Fibroblast of the conjunctiva (primary cell): ENCODE data around the gene TMEM59L.

Source experiments
- DNase-seq: peaks from one replicate; pipeline ENCODE4 v3.0.0-alpha.2; 2010; ENCODE audit warnings: low read depth

The TMEM59L gene

DNA sequence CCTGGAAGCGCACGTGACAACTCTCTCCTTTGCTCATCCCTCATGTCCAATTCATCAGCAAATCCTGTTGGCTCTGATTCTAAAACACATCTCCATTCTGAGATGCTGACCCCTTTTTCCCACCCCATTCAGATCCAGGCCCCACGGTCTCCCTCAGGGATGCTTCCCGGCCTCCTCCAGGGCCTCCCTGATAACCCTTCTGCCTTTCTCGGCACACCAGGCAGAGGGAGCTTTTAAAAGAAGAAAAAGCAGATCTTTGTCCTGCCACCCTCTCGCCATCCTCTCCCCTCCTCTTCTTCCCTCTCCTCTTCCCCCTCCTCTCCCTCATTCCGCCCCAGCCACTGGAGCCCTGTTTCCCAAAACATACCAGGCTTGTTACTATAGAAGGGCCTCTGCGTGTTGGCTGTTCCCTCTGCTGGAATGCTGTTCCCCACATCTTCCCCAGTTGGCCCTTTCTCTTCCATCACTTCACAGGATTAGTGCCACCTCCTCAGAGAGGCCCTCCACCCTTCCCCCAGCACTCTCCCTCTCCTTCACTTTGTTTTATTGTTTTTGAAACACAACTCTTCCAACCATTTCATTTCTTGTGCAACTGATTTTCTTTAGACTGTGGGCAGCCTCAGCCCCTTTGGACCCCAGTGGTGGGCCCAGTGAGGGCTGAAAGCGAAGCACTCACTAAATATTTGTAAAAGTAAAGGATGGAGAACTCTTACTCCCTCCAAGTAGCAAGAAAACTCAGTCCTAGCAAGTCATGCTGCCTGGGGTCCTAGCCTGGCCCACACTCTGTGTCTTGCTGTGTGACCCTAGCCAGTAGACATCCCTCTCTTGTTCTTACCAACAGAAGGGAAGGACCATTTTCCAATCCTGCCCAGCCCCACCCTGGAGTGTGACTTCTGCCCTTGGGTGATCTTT lies 3.6 kb upstream of the TMEM59L start:
- no peak for DNase-seq

DNA sequence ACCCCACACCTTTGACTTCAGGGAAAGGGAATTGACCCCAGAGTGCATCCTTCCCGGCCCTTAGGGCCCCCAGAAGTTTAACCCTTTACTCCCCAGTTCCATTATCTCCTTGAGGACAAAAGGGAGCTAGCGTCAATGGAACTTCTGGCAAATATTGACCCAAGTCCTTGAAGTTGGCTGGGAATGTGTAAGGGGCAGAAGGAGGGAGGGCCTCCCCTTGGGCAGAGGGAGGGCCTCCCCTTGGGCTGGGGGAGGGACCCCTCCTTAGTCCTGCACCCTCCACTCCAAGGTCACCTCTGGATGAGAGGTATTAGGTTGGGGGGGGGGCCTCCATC lies 3.0 kb upstream of the TMEM59L start:
- no peak for DNase-seq

DNA sequence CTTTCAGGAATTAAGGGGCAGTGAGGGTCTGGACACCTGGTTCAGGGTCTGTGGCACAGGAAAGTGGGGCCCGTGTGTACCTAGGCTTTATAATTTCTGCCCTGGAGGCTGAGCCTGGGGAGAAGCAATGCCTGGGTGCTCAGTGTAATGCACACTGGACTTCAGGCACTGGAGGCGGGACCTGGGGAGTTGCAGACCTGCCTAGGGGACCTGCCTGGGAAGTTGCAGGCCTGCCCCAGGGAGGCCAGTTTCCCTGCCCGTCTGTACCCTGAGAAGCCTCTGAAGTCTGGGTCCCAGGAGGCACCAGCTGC lies 2.5 kb upstream of the TMEM59L start:
- no peak for DNase-seq

DNA sequence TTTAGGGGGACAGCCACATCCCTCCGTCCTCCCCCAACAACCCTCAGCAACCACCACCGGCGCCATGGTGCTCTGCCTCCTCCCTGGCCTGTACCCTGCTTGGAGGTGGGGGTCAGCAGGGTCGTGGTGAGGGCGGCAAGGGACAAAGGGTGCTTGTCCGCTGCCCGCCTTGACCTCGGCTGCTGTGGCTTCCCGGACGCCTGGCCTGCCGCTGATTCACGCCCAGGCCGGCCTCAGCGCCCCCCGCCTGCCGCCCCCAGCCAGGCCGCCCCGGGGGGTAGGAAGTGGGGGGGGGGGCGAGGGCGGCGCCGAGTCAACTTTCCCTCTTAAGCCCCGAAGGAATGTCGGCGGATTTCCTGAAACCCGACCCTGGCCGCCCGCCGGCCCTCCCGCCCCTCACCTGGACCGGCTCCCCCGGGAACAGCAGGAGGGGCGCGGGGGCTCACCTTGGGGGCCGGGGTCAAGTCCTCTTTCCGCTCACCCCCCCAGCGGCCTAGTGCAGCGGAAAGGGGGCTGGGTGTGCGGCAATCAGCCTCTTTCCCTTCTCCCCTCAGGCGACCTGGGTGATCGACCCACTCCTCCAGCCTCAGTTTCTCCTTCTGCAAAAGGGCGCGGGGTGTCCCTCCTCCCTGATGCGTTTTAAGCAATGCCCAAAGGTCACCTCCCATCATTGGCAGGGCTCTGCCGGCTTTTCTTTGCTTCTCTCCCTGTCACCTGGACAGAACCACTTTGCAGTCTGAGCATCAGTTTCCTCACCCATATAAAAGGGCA lies 1.9 kb upstream of the TMEM59L start:
- no peak for DNase-seq

DNA sequence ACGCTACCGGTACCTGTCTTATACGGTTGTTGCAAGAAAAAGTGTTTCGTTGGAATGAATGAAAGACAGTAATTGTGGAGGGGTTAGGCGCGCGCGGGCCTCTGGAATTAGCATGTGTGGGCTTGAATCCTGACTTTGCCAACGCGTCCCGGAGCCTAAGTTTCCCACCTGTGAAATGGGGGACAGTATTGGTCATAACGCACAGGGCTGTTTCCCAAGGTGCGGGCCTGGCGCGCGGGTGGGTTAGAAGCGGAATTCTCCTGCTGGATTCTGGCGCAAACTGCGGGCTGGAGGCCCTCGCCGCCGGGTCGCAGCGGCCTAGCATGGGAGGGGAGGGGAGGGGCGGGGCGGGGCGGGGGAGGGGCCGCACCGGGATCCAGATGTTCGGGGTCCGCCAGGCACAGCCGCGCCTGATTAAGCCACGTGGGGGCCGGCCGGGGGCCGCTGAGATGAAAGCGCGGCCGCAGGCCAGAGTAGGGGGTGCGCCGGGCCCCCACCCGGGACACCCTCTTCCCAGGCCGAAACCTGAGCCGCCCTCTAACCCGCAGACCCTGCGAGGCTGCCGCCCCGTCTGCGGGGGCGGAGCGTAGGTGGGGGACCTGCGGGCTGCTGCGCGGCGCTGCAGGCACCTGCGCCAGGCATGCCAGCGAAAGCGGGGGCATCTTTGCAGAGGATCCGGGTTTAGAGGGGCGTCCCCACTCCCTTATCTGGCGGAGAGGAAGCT lies 1.2 kb upstream of the TMEM59L start:
- no peak for DNase-seq

DNA sequence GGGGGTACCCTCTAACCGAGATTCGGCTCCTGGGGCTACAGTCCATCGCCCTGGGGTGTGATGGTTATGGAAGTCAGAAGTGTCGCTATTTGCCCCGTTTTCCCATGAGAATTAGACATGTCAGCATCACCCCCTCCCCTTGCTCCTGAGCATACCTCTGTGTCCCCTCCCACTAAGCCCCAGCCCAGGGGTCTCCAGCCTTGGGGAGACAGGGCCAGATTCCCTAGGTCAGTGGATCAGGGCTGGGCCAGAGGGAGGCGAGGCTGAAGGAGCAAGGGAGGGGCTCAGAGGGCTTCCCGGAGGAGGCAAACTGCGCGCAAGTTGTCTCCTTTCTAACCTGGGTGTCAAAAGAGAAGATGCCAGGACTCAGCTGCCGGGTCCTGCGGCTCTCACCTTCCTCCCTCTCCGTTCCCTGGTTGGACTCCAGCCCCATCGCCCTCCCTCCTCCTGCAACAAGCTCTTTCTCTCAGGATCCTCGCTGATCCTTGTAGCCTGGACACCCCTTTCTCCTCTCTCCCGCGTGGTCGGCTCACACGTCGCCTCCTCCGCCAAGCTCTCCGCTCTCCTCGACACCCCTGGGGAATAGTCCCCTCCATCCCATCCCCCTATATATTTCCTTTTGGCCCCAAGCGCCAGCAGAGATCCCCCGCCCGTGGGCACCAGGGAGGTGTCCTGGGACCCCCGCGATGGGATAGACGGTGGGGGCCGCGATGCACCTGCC lies 459 bp upstream of the TMEM59L start:
- no peak for DNase-seq

DNA sequence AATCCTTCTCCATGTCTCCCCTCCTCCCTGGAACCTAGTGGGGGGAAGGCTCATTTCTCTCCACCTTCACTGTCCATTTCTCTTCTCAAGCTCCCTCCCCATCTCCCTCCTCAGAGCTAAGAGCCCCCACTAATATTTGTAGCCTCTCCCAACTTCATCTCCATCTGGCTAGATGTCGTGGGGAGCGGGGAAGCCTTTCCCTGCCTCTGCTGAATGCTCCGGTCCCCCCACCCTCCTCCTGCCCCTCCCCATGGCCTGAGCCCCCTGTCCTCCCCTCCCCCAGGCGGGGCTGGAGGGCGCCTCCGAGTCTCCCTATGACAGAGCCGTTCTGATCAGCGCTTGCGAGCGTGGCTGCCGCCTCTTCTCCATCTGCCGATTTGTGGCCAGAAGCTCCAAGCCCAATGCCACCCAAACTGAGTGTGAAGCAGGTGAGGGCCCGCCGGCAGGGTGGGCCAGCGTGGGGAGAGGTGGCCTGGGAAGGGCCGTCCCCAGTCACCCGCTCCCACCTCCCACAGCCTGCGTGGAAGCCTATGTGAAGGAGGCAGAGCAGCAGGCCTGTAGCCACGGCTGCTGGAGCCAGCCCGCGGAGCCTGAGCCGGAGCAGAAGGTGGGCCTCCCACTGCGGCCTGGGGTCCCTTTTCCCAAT lies 1.0 kb downstream of the TMEM59L start:
- DNase-seq: no peak

DNA sequence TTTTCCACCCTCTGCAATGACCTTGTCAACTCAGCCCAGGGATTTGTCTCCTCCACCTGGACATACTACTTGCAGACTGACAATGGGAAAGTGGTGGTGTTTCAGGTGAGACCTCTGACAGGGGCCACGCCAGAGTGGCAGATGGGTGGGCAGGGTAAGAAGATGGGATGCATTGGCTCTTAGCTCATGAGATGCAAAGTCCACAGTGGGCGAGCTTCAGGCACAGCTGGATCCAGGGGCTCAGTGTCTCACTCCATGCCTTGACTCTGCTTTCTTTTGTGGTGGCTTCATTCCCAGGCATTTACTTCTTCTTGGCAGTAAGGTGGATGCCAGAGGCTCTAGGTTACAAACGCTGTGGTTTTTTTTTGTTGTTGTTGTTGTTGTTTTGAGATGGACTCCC lies 3.4 kb downstream of the TMEM59L start:
- no peak for DNase-seq

DNA sequence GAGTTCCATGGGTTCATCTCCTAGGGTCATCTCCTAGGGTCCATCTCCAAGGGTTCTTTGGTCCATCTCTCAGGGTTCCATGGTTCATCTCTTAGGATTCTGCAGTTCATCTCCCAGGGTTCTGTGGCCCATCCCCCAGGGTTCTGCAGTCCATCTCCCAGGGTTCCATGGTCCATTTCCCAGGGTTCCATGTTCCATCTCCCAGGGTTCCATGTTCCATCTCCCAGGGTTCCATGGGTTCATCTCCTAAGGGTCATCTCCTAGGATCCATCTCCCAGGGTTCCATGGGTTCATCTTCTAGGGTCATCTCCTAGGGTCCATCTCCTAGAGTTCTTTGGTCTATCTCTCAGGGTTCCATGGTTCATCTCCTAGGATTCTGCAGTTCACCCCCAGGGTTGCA lies 4.9 kb downstream of the TMEM59L start:
- DNase-seq: no peak

DNA sequence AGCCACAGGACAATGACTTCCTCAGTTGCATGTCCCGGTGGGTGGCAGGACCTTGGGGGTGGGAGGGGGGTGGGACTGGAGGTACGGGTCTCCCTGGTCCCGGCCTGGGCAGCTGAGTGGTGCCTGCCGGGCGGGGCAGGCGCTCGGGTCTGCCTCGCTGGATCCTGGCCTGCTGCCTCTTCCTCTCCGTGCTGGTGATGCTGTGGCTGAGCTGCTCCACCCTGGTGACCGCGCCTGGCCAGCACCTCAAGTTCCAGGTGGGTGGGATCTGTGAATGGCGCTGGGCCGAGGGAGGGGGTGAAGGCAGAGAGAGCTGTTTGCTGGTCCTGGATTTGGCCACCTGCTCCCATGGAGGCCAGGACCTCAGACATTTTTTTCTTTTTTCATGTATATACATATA lies 5.6 kb downstream of the TMEM59L start:
- DNase-seq: no peak

DNA sequence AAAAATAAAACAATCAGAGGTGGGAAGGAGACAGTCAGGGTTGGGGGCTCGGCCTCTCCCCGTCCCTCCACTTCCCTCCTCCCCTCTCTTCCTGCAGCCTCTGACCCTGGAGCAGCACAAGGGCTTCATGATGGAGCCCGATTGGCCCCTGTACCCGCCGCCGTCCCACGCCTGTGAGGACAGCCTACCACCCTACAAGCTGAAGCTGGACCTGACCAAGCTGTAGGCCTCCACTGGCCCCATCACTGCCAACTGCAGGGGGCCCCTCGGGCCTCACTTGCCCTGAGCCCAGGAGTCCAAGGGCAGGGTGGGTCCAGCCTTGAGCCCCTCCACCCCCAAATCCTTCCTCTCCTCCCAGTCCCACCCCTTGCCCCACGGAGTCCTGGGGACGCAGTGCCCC lies 7.6 kb downstream of the TMEM59L start:
- no peak for DNase-seq

DNA sequence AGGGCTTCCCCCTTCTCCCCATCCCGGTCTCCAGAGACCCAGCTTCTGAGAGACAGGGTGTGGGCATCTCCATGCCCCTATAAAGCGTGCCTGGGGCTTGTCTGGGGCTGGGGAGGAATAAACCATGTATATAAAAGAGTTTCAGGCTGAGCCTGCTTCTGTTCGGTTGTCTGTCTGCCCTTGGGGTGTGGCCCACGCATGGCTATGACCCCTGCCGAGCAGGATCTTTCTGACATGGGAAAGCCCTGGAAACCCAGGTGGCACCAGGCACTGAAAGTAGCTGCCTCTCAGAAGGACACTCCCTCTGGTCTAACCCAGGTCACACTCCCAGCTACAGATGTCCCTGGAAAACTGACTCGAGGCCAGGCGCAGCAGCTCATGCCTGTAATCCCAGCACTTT lies 8.2 kb downstream of the TMEM59L start:
- DNase-seq: no peak

DNA sequence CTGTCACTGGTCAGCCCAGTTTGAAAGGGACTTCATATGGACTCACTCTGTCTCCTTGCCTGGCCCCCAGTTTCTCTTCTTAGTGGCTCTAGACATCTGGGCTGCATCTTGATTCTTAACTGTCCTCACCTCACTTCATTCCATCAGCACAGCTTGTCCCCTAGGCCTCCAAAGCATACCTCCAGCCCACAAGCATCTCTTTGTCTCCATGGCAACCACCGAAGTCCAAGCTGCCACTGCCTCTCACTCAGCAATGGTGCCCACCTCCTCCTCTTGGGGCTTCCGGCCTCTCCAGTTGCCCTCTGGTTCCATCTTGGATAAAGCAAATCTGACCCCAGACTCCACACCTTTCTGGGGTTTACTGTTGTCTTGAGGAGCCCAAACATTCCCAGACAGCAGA lies 14.2 kb downstream of the TMEM59L start:
- DNase-seq: no peak

DNA sequence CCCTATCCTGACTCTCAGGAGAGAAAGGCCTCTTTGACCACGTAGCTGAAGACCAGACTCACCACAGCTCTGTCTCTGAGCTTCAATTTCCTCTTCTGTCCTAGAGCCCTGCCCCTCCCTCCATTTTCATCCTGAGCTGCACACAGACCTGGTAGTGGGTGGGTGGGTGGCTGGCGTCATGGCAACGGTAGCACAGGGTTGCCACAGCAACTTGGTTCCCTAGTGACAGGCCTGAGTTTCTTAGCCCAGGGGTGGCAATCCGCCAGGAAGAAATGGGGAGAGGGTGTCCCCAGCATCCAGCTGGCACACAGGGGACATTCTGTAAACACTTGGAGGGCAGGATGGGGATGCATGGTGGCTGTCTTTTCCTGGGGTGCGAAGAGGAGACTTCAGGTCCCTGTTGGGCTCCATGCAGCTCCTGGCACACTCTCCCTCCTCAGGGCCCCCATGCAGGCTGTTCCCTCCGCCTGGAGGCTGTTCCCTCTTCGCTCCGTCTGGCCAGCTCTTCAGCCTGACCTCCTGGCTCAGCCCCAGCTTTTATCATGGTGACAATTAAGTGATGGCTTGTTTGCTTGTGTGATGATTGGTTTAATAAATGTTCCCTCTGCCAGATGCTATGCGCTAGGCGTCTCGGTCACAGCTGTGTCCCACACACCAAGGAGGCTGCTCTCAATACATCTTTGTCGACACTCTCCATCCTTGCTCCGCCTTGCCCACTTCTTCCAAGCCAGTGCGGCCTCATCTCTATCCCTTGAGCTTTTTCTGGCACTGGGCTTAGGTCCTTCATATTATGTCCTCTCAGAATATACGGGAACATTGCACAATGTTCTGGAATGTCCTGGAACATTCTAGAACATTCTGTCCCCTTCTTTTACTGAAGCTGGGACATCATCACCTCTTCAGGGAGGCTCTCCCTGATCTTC lies 16.8 kb downstream of the TMEM59L start:
- peak; percentile 50 for DNase-seq

DNA sequence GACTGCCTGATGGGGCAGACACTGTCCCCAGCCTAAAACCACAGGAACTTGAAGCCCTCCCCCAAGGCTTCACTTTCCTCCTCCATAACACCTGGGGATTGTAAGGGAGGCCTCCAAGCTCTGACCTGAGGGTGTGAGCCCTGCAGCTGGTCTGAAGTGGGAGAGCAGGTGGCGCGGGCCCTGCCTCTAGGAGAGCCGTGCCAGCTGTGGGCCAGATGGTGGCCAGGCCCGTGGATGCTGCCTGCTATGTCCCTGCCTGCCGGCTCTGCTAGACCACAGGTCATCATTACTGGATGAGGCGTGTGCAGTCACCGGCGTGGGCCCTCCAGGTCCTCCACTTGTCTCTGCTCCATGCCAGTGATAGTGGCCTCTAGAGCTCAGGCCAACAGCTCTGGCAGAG lies 20.7 kb downstream of the TMEM59L start:
- no peak for DNase-seq

DNA sequence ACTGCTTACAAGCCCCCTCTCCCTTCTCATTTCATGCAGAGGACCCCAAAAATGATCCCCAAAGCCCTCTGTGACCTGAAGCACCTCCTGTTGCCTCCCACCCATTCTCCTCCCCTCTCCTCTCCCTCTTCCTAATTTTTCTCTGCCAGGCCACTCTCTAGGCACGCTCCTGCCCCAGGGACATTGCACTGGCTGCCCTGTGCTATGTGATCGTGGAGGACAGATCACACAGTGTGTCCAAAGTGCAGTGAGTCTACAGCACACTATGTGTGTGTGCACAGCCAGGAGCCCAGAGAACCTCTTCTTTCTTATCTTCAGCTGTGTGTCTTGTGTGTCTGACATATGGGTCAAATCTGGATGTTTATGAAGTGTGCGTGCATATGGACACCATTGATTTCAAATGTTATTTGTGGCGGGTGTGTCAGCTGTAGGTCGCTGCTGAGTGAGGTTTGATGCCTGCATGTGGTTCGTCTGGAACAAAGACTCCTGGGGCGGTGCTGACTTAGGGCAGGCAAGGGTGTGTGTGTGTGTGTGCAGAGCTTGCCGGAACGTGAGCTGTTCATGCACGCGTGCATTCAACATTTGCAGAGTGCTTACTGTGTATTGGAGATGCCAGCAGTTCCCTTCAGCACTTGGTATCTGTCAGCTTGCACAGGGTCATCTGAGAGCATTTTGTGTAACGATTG lies 22.1 kb downstream of the TMEM59L start:
- DNase-seq: no peak

DNA sequence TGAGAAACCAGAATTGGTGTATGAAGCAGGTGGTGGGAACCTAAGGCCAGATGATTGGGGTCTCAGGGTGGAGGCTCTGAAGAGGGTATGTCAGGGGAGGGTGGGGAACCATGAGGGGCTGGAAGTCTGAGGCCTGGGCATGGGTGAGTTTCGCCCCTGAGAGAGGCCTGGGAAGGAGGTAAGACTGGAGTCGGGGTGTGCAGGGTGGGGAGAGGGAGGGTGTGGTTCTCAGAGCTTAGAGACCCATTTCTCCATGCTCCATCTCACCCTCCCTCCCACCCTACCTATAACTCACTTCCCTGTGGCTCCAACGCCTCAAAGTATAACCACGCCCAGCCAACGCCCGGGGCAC lies 23.1 kb downstream of the TMEM59L start:
- no peak for DNase-seq

DNA sequence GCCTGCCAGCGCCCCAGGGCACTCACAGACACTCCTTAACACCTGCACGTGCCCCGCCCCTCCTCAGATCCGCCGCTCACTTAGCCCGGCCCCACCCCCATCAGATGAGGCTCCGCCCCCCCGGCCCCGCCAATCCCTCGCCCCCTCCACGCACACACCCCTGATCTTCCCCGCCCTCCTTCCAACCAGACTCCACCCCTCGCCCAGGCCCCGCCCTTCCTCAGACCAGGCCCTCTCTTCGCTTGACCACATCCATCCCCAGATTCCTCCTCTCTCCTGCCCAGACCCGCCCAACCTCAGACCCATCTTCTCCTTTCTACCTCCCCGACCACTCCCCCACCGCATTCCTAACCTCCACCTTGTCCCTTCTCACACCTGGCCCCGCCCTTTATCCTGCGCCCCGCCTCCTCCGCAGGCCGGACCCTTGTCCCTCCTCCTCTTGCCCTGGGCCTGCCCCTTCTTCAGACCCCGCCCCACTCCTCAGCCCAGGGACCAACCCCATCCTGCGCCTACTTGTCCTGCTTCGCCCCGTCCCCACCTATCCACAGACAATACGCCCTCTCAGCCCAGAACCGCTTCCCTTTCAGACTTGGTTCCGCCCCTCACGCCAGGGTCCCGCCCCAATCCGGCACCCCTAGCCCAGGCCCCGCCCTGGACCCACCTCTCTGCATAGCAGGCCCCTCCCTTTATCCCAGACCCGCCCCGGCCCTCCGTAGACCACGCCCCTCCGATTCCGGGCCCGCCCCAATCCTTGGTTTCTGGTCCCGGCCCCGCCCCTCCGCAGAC lies 23.7 kb downstream of the TMEM59L start:
- peak; percentile 92 for DNase-seq

DNA sequence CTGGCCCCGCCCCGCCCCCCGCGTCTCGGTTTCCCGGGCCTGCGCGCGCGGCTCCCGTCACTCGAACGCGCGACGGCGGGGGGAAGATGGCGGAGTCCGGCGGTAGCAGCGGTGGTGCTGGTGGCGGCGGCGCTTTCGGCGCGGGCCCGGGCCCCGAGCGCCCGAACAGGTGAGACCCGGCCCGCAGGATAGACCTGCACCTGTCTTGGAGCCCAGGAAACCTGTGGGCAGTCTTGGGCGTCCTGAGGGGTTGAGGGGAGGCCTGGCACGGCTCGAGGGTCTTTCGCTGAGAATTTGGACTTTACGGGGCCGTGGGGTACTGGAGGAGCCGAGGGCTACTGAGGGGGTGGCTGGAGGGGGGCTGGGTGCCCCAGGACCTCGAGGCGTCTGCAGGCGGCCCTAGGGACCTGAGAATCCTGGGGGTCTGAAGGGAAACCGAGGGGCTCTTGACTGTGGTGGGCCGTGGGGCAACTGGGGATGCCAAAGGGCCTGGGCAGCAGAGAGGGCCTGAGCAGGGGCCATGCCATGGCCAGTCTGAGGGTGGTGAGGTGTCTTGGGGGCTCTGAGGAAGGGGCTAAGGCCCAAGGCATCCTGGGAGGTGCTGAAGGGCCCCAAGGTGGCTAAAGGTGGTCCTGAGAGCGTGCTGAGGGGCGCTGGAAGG lies 24.4 kb downstream of the TMEM59L start, which contains the start of gene KLHL26:
TSS of gene KLHL26 (plus strand) at position 60 of the 661 bp plus-strand sequence. CDS start at position 87, 27 bp downstream.
- no peak for DNase-seq
